ENCODE measurements around the gene ST7. TPM values are rescaled to one million over a fixed set of nuclear protein-coding genes. Genes with fewer than 3 reads are reported as not detected.

ST7 gene
- total and polyA plus RNA-seq, 2 donors (not counting 3 experiments of a cell fraction or from before 2014, with no cell fraction given), result 18.6 to 24.9 TPM

GRCh38 chr7:117148971-117149370, 195.7 kb downstream of the ST7 start:
- no peak overlapping the region for H3K4me2 ChIP-seq (ENCODE audit: insufficient read depth, low read length)
- peaks cover under 1% of the 10 kb centered on the region for H3K4me1 ChIP-seq (ENCODE audit: control insufficient read depth, extremely low read depth, insufficient read depth, low read length)
- POLR2A ChIA-PET, result no interaction called here
- no peak for TF ChIP-seq GATA2 (IDR thresholded peaks at IDR 0.05; ENCODE audit: insufficient read depth, insufficient read length, low read depth, low read length)
- TF ChIP-seq MAX (IDR thresholded peaks at IDR 0.05; ENCODE audit: insufficient read depth, insufficient read length), result no peak
- no peak for TF ChIP-seq EZH2 (IDR thresholded peaks at IDR 0.05; ENCODE audit: borderline replicate concordance, low read depth, low read length, severe bottlenecking)
- no peak for TF ChIP-seq MYC (IDR thresholded peaks at IDR 0.05; ENCODE audit: low read depth, low read length)
- TF ChIP-seq CTCF (IDR thresholded peaks at IDR 0.05; ENCODE audit: extremely low read depth in 1 of 2, insufficient read depth in 1 of 2, low read depth in 1 of 2, low read length in 2 of 2), result no peak
- TF ChIP-seq POLR2A (IDR thresholded peaks at IDR 0.05; ENCODE audit: low read depth, low read length), result no peak
- TF ChIP-seq JUN (IDR thresholded peaks at IDR 0.05; ENCODE audit: borderline replicate concordance, insufficient read depth, insufficient read length, low read depth), result no peak
- no peak for TF ChIP-seq FOS (IDR thresholded peaks at IDR 0.05; ENCODE audit: borderline replicate concordance, insufficient read depth, low read length)
- TF ChIP-seq POLR2AphosphoS5 (IDR thresholded peaks at IDR 0.05; ENCODE audit: insufficient read depth, low read depth, low read length), result no peak
- no peaks in the 10 kb centered on the region for H3K79me2 ChIP-seq (ENCODE audit: control insufficient read depth, insufficient read depth, low read length)
- CTCF ChIA-PET, result interaction anchor here (1.4 kb wide), 1 partner anchor 64 kb away, joined by 3 read pairs; no protein-coding TSS in a partner anchor
- no peaks in the 10 kb centered on the region for H3K9me1 ChIP-seq (replicated peaks; ENCODE audit: control insufficient read depth, extremely low read depth, insufficient read depth, low read length)
- H3K4me3 ChIP-seq (replicated peaks in 1 of 3; ENCODE audit: insufficient read depth in 1 of 3, low read depth in 1 of 3, low read length in 3 of 3), result no peak overlapping the region
- no peaks in the 10 kb centered on the region for H4K20me1 ChIP-seq (replicated peaks; ENCODE audit: control insufficient read depth, extremely low read depth, insufficient read depth, low read length)
- no peaks in the 10 kb centered on the region for H3K36me3 ChIP-seq (ENCODE audit: control insufficient read depth in 2 of 2, extremely low read depth in 1 of 2, insufficient read depth in 2 of 2, low read length in 2 of 2)
- no TSS peak for BruUV-seq (replicated peaks)
- FAIRE-seq (no peak), DNase-seq (ENCODE audit: low read depth, low spot score) (no peak)
- H3K9ac ChIP-seq (replicated peaks; ENCODE audit: extremely low read depth, insufficient read depth, low read length), result no peak overlapping the region
- H3K27me3 ChIP-seq (ENCODE audit: control insufficient read depth in 2 of 2, insufficient read depth in 2 of 2, low read length in 2 of 2), result no peaks in the 10 kb centered on the region
- H3K9me3 ChIP-seq (replicated peaks; ENCODE audit: control insufficient read depth, insufficient read depth, low read length), result no peaks in the 10 kb centered on the region
- dilution Hi-C loops (cut with MboI; ENCODE audit: extremely low pct_ligation_motif_present, low sequenced_read_pairs), result no loop called here
- no peak overlapping the region for H2AFZ ChIP-seq (ENCODE audit: low read depth, low read length)
- H3K27ac ChIP-seq (ENCODE audit: insufficient read depth, low read depth, low read length), result no peak overlapping the region
- intact Hi-C loops (cut with micrococcal nuclease), result no loop called here

Measured in endothelial cell of umbilical vein (primary cell).